Activated T-helper 17 cell treated with anti-CD3 and anti-CD28 coated beads, Interleukin-2, amount 50 U/mL, for 72 hours (primary cell): Measurements from ENCODE around the gene F13A1. TPM values are rescaled to one million over a fixed set of nuclear protein-coding genes. Genes with fewer than 3 reads are reported as not detected.
"Not testable (repeated sequence)": the region's sequence is repeated elsewhere in the genome, so short reads cannot be mapped to it uniquely, and the experiment has no call there.

Experiments
- ATAC-seq: fragments of 150-1000 bp; cut with Tn5 transposase; replicated peaks from 2 replicates; pipeline ENCODE4 v1.10.0; 2021; ENCODE audit warnings: mild to moderate bottlenecking, moderate library complexity
- H3K27ac Mint-ChIP-seq: one replicate; pipeline ENCODE4 v1.8.0; 2022; ENCODE audit warnings: mixed read lengths
- H3K27me3 Mint-ChIP-seq: one replicate; pipeline ENCODE4 v1.8.0; 2022; ENCODE audit warnings: mixed read lengths
- H3K36me3 Mint-ChIP-seq: one replicate; pipeline ENCODE4 v1.8.0; 2022; ENCODE audit warnings: low read depth, mild to moderate bottlenecking, mixed read lengths
- H3K4me1 Mint-ChIP-seq: one replicate; pipeline ENCODE4 v1.8.0; 2022; ENCODE audit warnings: mixed read lengths
- H3K4me3 Mint-ChIP-seq: one replicate; pipeline ENCODE4 v1.8.0; 2022; ENCODE audit warnings: mild to moderate bottlenecking, mixed read lengths
- H3K9me3 Mint-ChIP-seq: one replicate; pipeline ENCODE4 v1.8.0; 2022; ENCODE audit warnings: mixed read lengths
- total RNA-seq, 2 donors: library from RNA; stranded (reverse); gene quantifications; one replicate each; pipeline ENCODE4 v1.2.3, GENCODE V29; 2022

Gene F13A1
- total RNA-seq, 2 donors from 2014 or later = 0.06 TPM; not detected in 1

DNA sequence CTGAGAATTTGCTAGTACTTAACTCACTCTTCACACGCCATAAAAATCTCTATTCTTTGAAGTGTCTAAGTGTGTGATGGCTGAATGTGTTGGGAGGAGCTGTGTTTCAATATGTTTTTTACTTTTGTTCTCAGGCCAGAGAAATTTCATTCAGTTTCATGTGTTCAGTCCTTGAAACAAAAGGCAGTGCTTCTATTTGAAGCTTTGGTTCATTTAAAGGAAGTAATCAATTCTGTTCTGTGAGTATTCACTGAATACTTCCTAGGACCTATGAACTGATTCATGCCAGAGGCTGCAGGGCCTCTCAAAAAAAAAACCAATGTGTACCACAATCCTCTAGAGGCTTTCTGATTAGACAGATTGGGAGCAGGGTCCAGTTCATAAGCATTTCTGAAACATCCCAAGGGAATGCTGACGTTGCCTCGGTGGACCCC, 12.4 kb upstream of the F13A1 start:
- no peak for ATAC-seq
- Mint-ChIP-seq H3K4me3 (no peak overlapping the region), H3K4me1 (no peaks in the 10 kb centered on the region), H3K27me3 (peaks cover 7% of the 10 kb centered on the region), H3K9me3 (no peaks in the 10 kb centered on the region), H3K36me3 (no peaks in the 10 kb centered on the region), H3K27ac (no peak overlapping the region)

DNA sequence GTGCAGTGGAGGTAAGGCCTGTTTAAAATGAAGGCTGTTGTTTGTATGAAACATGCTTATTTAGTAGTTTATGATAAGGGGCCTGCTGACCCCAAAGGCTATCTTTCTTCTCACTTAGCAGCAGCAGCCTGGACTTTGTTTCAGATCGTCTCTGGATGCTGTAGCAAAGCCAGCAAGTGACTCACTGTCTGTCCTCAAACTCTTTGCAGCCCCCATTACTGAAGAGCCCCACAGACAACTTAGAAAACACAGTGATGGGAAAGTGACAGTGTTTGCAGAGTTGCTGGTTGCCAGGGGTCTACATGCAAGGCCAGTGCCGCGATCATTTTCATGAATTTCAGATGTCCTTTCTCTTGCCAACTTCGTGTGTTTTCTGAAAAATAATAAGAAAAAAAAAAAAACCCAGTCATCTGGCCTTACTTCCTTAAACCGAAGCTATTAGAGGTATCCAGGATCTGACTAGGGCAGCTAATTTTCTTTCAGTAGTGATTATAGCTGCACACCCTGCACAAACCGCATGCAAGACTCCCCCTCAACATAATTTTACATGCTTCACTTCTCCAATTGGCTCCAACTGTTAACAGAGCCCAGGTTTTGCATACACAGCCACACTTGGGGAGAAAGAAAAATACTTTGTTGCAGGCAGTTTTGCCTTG, 11.6 kb upstream of the F13A1 start:
- H3K4me3 Mint-ChIP-seq = no peak overlapping the region
- H3K27ac Mint-ChIP-seq = no peak overlapping the region
- H3K4me1 Mint-ChIP-seq = no peaks in the 10 kb centered on the region
- H3K27me3 Mint-ChIP-seq = peaks cover 7% of the 10 kb centered on the region
- no peaks in the 10 kb centered on the region for H3K9me3 Mint-ChIP-seq
- ATAC-seq = no peak
- no peaks in the 10 kb centered on the region for H3K36me3 Mint-ChIP-seq

GRCh38 chr6:6331393-6331792, 10.9 kb upstream of the F13A1 start:
- Mint-ChIP-seq H3K4me3 (no peak overlapping the region), H3K27me3 (peaks cover 8% of the 10 kb centered on the region), H3K9me3 (no peaks in the 10 kb centered on the region), H3K36me3 (no peaks in the 10 kb centered on the region), H3K27ac (no peak overlapping the region), H3K4me1 (no peaks in the 10 kb centered on the region)
- no peak for ATAC-seq

DNA sequence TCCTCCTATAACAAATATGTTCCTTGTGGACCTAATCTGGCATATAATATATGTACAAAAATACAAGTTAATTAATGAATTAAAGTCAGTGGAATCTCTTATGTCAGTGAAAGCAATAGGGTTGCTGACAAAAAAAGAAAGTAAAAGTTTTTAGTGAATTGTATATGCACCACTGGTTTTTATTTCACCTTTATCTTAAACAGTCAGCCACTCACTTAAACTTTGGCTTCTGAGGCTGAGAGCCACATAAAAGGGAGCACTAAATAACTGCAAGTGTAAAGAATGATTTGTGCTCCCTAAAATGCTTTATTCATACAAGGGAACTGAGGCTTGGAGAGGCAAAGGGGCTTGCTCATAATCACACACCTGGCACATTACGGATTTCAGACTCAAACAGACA, 9.9 kb upstream of the F13A1 start:
- H3K27ac Mint-ChIP-seq = no peak overlapping the region
- ATAC-seq = no peak
- peaks cover 8% of the 10 kb centered on the region for H3K27me3 Mint-ChIP-seq
- H3K4me1 Mint-ChIP-seq = no peaks in the 10 kb centered on the region
- H3K9me3 Mint-ChIP-seq = no peaks in the 10 kb centered on the region
- H3K4me3 Mint-ChIP-seq = no peak overlapping the region
- no peaks in the 10 kb centered on the region for H3K36me3 Mint-ChIP-seq

GRCh38 chr6:6328451-6328850, 8.0 kb upstream of the F13A1 start:
- no peak for ATAC-seq
- Mint-ChIP-seq H3K4me3 (no peak overlapping the region), H3K27ac (no peak overlapping the region), H3K9me3 (no peaks in the 10 kb centered on the region), H3K27me3 (peaks cover 6% of the 10 kb centered on the region), H3K4me1 (no peaks in the 10 kb centered on the region), H3K36me3 (no peaks in the 10 kb centered on the region)

DNA sequence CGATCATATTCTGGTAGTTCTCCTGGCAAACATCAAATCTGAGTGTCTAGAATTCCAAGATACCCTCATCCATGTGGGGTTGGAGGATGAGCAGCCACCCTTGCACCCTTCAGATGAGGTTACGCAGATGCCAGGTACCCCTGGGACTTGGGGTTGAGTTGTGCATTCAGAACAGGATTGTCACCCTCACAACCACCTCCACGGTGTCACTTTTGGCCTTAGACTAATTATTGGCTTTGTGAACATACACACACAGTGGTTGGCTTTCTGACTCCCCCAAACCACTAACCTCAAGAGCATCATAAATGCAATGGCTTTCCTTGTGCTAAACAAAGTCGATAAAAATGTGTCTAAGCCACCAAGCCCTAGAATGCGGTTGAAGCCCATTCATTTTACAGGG, 2.9 kb upstream of the F13A1 start:
- no peak for ATAC-seq
- Mint-ChIP-seq H3K4me3 (no peak overlapping the region), H3K27ac (no peak overlapping the region), H3K27me3 (peaks cover 40% of the 10 kb centered on the region), H3K9me3 (no peaks in the 10 kb centered on the region), H3K36me3 (no peaks in the 10 kb centered on the region), H3K4me1 (no peaks in the 10 kb centered on the region)

GRCh38 chr6:6320901-6321300, 439 bp upstream of the F13A1 start:
- Mint-ChIP-seq H3K4me3 (no peak overlapping the region), H3K4me1 (no peaks in the 10 kb centered on the region), H3K27ac (no peak overlapping the region), H3K27me3 (peaks cover 46% of the 10 kb centered on the region), H3K36me3 (no peaks in the 10 kb centered on the region), H3K9me3 (no peaks in the 10 kb centered on the region)
- ATAC-seq = no peak

DNA sequence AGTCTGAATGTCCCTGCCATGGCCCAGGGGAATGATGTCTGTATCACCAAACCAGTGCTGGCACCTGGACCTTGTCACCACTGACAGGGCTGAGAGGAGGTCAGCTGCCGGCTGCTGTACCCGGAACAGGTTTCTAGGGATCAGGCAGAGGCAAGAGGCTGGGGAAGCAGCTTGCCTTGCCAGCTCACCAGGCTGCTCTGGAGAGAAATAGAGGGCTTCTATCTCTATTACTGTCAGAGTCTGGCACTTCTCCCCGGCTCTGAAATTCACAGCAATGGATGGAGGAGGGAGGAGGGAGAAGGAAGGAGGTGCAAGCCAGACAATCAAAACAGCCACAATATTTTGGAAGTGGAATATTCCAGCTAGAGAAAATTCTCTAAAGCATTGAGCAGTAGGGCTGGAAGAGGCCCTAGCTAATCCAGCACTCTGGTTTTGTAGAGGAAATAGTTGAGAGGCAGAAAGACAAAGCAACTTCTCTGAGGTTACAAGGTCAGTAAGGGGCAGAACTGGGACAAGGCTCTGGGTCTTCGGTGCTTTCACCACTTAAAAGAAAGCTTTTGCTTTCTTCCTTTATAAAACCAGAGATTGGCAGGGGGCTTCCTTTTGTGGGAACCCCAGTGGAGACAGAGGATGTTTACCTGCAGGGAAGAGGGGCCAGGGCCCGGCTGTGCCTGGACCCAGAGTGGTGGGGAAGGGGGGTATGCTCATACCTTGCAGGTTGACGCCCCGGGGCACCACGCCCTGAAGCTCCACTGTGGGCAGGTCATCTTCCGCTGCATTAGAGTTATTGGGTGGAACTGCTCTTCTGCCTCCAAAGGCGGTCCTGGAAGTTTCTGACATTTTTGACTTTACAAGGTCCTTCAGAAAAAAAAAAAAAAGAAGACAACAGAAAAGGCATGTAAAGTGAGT, 2.4 kb downstream of the F13A1 start:
- H3K36me3 Mint-ChIP-seq = no peaks in the 10 kb centered on the region
- no peaks in the 10 kb centered on the region for H3K9me3 Mint-ChIP-seq
- no peak overlapping the region for H3K4me3 Mint-ChIP-seq
- H3K4me1 Mint-ChIP-seq = no peaks in the 10 kb centered on the region
- peaks cover 50% of the 10 kb centered on the region for H3K27me3 Mint-ChIP-seq
- ATAC-seq = no peak
- H3K27ac Mint-ChIP-seq = no peak overlapping the region

DNA sequence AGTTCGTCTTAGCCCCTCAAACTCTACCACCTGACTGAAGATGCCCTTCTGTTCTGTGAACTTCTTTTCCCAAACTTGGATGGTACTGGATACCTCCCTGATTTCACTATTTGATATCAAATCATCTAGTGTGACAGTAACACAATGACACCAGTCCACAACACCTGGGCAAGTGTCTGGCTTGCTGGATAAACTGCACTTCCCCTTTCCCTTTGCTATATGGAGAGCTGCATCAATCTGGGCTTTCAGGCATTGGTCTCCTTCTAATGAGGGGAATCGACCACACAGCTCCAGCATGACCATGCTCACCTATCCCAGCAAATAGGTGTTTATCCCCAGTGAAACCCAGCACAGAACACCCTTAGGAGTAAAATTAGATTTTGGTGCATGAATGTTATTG, 3.1 kb downstream of the F13A1 start:
- Mint-ChIP-seq H3K27me3 (peaks cover 44% of the 10 kb centered on the region), H3K4me1 (no peaks in the 10 kb centered on the region), H3K4me3 (no peak overlapping the region), H3K27ac (no peak overlapping the region), H3K9me3 (no peaks in the 10 kb centered on the region), H3K36me3 (no peaks in the 10 kb centered on the region)
- no peak for ATAC-seq

- ATAC-seq = no peak
- H3K4me1 Mint-ChIP-seq = no peaks in the 10 kb centered on the region
- H3K27me3 Mint-ChIP-seq = peaks cover 29% of the 10 kb centered on the region
- no peaks in the 10 kb centered on the region for H3K9me3 Mint-ChIP-seq
- no peak overlapping the region for H3K27ac Mint-ChIP-seq
- no peak overlapping the region for H3K4me3 Mint-ChIP-seq
- H3K36me3 Mint-ChIP-seq = no peaks in the 10 kb centered on the region
These were observed 4.8 kb downstream of the F13A1 start for GRCh38 chr6:6315660-6316059.

DNA sequence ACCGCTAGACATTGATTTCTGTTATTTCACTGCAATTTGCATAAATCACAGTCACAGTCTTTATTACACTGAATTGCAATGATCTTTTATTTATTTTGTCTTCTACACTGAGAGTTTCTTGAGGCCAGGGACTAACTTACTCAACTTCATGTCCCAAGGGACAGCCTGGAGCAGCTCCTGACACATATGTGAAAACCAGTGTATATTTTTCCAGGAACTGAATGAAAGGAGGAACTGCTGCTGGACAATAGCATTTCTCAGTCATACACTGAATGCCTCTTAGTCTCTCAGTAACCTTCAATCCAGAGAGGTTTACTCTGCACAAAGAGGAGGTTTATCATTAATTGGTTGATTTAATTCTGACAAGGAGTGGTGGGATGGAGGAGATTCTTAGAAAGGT, 5.9 kb downstream of the F13A1 start:
- ATAC-seq = no peak
- H3K4me1 Mint-ChIP-seq = no peaks in the 10 kb centered on the region
- H3K27ac Mint-ChIP-seq = no peak overlapping the region
- no peak overlapping the region for H3K4me3 Mint-ChIP-seq
- H3K36me3 Mint-ChIP-seq = no peaks in the 10 kb centered on the region
- H3K9me3 Mint-ChIP-seq = no peaks in the 10 kb centered on the region
- H3K27me3 Mint-ChIP-seq = peaks cover 28% of the 10 kb centered on the region

DNA sequence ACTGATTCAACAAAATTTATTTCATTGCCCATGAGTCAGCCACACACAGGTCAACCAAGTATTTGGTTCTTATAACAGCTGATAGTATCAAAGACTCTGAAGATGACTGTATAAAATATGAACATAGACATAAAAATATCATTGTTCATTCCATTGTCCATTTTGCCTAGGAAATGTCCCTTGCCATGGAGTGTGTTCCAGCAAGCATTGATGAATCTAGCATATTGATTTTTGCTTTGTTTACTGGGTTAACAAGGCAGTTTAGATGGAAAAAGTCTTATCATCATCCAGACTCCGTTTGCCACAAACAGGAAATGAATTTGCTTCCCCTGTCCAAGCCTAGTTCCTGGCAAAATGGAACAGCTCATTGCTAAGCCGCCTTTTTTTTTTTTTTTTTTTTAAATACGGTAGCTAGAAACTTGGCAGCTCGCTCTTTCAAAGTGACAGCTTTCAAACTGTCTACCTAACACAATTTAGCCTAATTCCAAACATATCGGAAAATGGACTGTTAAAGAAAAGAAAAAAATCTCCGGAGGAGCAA, 7.5 kb downstream of the F13A1 start:
- H3K27ac Mint-ChIP-seq = no peak overlapping the region
- ATAC-seq = no peak
- H3K4me1 Mint-ChIP-seq = no peaks in the 10 kb centered on the region
- no peaks in the 10 kb centered on the region for H3K36me3 Mint-ChIP-seq
- no peak overlapping the region for H3K4me3 Mint-ChIP-seq
- H3K9me3 Mint-ChIP-seq = no peaks in the 10 kb centered on the region
- peaks cover 25% of the 10 kb centered on the region for H3K27me3 Mint-ChIP-seq

GRCh38 chr6:6305575-6305974, 14.9 kb downstream of the F13A1 start:
- Mint-ChIP-seq H3K4me3 (no peak overlapping the region), H3K4me1 (no peaks in the 10 kb centered on the region), H3K9me3 (no peaks in the 10 kb centered on the region), H3K36me3 (no peaks in the 10 kb centered on the region), H3K27ac (no peak overlapping the region), H3K27me3 (peaks cover 36% of the 10 kb centered on the region)
- no peak for ATAC-seq

DNA sequence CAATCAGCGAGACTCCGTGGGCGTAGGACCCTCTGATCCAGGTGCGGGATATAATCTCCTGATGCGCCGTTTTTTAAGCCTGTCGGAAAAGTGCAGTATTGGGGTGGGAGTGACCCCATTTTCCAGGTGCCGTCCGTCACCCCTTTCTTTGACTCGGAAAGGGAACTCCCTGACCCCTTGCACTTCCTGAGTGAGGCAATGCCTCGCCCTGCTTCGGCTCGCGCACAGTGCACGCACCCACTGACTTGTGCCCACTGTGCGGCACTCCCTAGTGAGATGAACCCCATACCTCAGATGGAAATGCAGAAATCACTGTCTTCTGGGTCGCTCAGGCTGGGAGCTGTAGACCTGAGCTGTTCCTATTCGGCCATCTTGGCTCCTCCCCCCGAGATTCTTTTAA, 20.1 kb downstream of the F13A1 start:
- H3K36me3 Mint-ChIP-seq, H3K27ac Mint-ChIP-seq, H3K4me1 Mint-ChIP-seq, H3K4me3 Mint-ChIP-seq, H3K9me3 Mint-ChIP-seq, ATAC-seq: not testable (repeated sequence)
- H3K27me3 Mint-ChIP-seq = peaks cover 19% of the 10 kb centered on the region

GRCh38 chr6:6293317-6293716, 27.1 kb downstream of the F13A1 start:
- Mint-ChIP-seq H3K27ac (no peak overlapping the region), H3K4me3 (no peak overlapping the region), H3K36me3 (no peaks in the 10 kb centered on the region), H3K27me3 (peaks cover 21% of the 10 kb centered on the region), H3K9me3 (peaks cover 4% of the 10 kb centered on the region), H3K4me1 (no peaks in the 10 kb centered on the region)
- ATAC-seq = no peak
